HG02623 (cell line): ENCODE results near the gene GSAP.
A peak's percentile ranks its signal among the peaks of the same experiment; 100 is the strongest.

ENCODE experiments used
- ATAC-seq: cut with Tn5 transposase; IDR thresholded peaks from one replicate; pipeline ENCODE4 v1.9.1; 2021; ENCODE audit warnings: moderate library complexity; ENCODE audit not compliant: unreplicated experiment

The GSAP gene

DNA sequence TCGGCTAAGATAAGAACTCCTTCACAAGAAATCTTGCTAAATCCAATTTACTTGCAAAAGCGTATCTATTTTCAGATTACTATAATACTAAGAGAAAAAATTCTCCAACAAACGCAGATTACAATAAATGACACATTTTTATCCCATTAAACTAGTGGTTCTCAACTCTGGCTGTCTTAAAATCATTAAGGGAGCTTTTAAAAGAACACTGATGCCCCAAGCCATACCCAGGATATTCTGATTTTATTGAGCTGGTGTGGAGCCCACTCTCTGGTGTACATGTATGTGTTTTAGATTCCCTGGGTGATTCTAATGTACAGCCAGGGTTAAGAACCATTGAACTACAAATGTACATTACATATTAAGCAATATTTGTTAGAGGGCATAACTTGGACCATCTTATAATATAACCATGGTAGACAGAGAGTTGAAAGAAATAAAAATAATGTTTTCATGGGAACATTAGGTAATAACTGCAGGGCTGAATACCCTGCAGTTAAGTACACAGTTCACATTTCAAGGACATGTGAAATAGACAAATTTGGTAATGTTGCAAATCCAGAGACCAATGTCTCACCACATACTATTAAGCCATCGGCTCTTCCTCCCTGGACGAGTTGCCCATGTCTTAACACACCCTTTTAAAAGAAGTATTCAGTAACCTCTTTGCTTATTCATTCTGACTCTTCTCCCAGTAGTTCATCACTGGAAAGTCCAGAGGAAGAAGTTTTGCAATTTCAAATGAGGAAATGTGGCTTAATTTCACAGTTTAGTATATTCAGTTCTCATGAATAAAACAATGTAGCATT is 6.2 kb downstream of the GSAP start:
- no peak for ATAC-seq

DNA sequence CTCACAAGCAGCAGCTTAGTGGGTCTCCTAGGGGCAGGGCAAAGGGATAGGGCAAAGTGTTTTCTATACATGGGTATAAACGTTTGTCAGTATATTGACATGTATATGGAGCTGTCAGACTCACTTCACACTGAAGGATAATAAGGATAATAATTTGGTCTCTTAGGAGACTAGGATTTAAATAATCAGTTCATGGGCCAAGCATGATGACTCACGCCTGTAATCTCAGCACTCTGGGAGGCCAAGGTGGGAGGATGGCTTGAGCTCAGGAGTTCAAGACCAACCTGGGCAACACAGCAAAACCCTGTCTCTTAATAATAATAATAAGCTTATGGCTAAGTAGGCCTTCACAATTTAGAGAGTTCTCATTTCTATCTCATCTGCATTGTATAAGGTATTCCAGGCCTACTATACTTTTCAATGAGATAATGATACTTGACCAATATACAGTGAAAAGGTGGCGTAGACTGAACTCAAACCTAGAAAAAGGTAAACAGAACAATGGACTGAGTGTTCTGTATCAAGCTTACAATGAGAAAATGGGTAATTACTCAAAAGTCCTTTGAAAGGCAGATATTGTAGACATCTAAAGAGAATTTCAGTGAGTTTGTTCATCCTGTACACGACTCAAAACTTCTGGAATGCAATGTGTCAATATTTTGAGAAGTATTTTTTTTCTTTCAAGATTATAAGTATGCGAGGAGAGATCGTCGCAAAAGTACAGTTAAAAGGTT is 7.0 kb downstream of the GSAP start:
- ATAC-seq, result no peak

DNA sequence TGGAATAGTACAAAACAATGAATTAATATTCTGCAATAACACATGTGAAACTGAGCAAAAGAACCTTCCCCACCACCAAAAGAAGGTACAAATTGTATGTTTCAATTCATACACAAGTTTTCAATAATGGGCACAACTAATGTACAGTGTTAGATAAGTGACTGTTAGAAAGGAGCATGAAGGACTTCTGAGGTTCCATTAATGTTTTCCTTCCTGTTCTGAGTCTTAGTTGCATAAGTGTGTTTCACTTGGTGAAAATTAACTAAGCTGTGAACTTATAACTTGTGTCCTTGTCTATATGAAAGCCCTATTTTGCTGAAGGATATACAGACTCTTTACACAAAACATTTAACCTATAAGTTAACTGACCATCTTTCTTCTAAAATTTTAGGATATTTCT is 8.2 kb downstream of the GSAP start:
- ATAC-seq, result no peak

GRCh38 chr7:77406421-77406820 is 9.7 kb downstream of the GSAP start:
- no peak for ATAC-seq

GRCh38 chr7:77404641-77405040 is 11.5 kb downstream of the GSAP start:
- ATAC-seq, result no peak

DNA sequence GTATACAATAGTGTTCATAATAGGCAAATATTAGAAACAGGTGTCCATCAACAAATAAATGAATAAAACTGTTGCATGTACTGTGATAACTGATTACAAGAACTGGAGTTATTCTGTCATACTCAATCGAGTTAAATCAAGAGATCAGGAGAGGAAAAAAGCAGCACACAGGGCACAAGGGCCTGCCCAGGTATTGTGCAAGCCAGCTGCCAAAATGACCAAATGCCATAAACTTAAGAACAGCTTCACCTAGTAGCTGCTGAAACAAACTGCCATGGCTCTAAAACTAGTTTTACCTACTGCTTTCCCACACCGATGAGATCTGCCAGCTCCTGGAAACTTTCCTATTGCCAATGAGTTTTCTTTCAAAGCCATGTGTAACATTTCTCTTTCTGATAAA is 12.2 kb downstream of the GSAP start:
- ATAC-seq, result no peak

DNA sequence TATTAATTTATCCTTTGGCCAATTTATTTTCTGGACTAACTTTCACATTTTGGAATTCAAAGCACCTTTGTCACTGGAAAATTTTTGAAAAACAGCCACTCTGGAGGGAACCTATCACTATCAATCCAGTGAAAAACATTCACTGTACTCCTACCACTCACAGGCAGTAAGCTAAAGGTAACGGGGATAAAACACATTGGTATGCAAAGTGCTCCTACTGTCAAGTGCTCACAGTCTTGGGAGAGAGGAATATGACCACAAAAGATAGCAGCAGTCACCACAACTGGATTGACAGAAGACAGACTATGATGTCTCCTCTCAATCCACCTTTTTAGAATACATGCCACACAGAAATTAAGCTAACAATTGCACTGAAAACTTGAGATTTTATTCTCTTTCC is 13.3 kb downstream of the GSAP start:
- no peak for ATAC-seq

DNA sequence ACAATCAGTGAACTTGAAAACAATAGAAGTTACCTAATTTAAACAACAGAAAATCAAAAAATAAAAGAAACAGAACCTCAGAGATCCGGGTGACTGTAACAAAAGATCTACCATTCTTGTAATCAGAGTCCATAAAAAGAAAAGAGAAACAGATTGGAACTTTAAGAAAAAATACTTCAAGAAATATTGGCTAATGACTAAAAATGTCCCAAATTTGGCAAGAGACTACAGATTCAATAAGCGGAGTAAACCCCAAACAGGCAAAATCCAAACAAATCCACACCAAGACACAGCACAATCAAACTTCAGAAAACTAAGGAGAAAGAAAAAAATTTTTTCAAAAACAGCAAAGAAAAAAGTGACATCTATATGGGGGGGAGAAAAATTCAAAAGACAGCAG is 15.1 kb downstream of the GSAP start:
- ATAC-seq, result no peak

DNA sequence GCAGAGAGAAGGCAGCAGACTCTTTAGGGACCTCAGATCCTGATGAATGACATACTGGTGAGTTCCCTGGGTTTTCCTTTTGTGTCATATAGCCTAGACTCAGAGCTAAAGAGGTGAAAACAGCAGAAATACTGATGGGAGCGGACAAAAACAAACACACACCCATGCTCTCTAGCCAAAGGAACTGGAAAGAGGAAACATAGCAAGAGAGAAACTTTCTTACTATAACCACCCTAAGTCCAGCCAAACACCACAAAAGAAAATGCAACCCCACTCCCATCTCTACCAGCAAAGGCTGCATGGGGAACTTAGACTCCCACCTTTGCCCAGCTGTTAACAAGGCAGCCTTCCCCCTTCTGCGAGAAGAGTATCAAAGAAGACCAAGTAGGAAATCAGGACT is 16.3 kb downstream of the GSAP start:
- ATAC-seq, result no peak

- ATAC-seq, result no peak
Observed at GRCh38 chr7:77396894-77397547, 19.1 kb downstream of the GSAP start.

DNA sequence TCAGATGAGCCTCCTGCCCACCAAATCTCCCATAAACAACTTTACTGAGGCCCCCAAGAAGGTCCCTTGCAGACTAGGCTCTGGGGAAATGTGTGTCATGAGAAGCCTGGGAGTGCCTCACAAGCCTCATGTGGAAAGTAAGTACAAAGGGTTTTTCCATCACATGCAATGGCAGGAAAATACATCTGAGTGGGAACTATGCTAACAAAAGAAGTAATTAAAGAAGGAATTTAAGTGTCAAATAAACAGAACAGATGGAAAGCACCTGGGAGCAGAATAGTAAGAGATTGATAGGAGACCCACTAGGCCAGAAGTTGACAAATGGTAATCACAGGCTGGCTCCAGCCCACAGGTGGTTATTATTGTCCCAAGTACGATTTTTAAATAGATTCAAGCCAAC is 20.5 kb downstream of the GSAP start:
- ATAC-seq, result no peak

DNA sequence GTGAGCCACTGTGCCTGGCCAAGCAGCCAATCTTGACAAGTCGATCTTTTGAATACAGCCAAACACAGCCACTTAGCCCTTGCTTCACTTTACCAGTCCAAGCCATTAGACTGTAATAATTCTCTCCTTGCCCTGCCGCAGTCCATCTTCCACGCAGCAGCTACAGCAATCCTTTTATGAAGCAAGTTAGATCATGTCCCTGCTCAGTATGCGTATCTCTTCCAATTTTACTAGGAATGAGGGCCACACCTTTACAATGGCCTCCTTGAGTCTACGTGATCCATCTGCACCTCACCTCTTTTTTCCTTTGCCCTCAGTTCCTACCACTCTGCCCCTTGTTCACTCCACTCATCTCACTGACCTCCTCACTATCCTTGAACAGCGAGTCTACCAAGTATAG is 22.2 kb downstream of the GSAP start:
- ATAC-seq, result no peak

GRCh38 chr7:77393261-77393660 is 22.9 kb downstream of the GSAP start:
- ATAC-seq, result peak; percentile 93

DNA sequence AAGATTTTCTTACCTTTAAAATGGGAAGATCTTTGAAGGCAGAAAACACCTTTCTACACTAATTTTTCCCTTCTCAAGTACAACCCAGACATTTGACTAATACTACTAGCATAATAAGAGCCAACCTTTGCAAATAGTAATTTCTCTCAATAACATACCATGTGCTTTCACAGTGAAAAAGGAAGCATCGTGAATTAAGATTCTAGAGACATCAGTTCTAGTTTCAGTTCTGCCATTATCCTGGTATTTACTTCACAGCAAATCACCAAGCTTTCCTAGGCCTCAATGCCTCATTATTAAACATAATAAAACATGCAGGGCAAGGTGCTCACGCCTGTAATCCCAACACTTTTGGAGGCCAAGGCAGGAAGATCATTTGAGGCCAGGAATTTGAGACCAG is 24.9 kb downstream of the GSAP start:
- peak; percentile 45 for ATAC-seq

DNA sequence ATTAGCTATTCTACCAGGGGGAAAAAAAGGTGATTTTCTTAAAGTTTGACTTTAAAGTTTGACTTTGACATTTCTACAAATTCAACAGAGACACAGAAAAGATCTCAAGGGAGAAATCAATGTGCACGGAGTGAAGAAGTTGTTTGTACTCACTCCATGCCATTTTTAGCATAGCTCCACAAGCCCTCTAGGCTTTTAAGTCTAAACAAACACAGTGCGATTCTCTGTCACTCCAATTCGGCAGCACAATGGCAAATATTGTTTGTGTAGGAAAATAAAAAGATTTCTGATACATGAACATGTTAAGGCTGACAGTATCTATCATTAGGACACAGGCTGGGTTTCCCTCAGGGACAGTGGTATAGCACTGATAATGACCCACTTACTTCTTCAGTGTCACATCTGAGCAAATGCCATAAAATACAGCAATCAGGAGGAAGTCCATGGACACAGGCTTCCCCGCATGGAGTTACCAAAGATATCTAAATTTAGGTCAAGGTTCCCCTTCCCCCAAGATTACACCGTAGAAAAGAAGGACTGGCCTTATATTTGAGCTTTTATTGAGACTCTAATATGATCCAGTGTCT is 28.0 kb downstream of the GSAP start:
- no peak for ATAC-seq

DNA sequence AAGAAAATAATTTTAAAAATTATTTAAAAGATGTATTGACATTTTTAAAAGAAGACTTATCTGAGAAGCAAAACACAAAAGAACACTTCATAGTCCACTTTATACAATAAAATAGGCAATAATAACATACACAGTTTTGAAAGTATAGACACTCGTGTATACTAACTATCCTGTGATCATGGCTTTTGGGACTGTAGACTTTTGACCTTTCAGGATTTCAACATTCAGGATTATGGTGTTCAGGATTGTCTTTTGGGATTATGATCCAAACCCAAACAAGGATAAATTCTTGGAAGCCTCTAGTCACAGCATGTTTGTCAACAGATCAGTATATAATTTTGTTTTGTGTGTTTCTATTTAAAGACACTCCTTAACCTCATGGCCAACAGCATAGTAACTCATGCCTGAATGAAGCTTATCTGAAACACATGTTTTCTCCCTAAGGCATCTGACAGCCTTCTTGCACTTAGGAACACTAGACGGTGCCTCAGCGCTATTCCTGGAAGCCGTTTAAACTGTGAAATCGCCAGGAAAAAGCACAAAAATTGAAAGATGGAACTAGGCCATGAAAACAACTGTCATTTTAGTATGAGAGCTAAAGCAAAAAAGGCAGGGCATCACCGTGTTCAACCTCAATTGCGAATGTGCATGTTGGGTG is 29.9 kb downstream of the GSAP start:
- no peak for ATAC-seq

GRCh38 chr7:77383333-77383740 is 32.8 kb downstream of the GSAP start:
- no peak for ATAC-seq

DNA sequence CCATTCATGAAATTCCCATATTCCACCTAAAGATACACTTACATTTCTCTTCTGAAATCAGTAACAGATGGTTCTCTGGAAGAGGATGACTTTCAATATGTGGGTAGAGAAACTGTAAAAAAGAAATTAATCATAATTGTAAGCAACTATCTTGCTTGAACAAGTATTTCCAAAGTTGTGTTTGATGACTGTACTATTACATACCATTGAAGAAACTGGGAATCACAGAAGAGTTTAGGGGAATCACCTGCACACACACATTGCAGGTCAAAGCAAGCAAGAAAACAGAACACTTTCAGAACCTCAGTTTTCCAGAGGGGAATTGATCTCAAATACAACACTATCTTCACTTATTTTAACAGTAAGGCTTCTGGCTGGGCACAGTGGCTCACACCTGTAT is 33.6 kb downstream of the GSAP start:
- no peak for ATAC-seq

DNA sequence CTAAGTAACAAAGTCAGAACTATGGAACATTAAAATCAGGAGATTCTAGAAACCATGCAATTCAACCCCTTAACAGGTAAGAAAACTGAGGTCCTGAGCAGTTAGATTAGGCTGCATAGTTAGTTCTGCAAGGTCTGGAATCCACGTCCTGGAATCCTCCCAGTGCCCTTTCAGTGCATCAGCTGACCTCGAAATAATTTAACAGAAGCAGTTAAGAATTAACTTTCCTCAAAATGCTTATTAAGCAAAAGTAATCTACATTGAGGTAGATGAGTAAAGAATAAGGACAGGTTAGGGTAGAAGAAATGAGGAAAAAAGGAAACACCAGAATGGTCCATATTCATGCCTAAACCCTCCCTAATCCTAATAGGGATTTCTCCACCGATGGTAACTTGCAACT is 37.6 kb downstream of the GSAP start:
- ATAC-seq, result no peak

DNA sequence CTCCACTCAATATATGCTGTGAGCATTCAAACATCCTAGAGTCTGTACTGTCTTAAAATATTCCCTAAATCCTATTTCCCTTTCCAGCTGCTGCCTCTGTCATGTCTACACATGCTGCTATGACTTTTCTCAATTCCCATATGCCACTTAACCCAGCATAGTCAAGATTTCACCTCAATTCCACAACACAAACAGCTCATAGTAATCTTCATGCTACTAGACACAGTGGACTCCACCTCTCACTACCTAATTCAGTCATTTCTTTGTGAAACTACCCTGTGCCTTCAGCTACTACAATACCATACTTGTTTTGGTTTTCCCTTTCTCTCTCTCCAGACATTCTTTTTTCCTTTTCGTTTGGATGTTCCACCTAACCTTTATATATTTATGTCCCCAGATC is 45.5 kb downstream of the GSAP start:
- no peak for ATAC-seq

- no peak for ATAC-seq
Observed at GRCh38 chr7:77368974-77369373, 47.2 kb downstream of the GSAP start.
